Measurements from ENCODE around the gene DOCK2.

Gene DOCK2

GRCh38 chr5:169886677-169887076 lies 249.6 kb downstream of the DOCK2 start:
- TF ChIP-seq EZH2phosphoT487 (conservative IDR thresholded peaks at IDR 0.05; ENCODE audit: low read length), result no peak
- TF ChIP-seq, protein P1, sequence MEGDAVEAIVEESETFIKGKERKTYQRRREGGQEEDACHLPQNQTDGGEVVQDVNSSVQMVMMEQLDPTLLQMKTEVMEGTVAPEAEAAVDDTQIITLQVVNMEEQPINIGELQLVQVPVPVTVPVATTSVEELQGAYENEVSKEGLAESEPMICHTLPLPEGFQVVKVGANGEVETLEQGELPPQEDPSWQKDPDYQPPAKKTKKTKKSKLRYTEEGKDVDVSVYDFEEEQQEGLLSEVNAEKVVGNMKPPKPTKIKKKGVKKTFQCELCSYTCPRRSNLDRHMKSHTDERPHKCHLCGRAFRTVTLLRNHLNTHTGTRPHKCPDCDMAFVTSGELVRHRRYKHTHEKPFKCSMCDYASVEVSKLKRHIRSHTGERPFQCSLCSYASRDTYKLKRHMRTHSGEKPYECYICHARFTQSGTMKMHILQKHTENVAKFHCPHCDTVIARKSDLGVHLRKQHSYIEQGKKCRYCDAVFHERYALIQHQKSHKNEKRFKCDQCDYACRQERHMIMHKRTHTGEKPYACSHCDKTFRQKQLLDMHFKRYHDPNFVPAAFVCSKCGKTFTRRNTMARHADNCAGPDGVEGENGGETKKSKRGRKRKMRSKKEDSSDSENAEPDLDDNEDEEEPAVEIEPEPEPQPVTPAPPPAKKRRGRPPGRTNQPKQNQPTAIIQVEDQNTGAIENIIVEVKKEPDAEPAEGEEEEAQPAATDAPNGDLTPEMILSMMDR (IDR thresholded peaks at IDR 0.05; ENCODE audit: insufficient read depth, low read length, poor library complexity, severe bottlenecking), result no peak
- Histone ChIP-seq H3K9ac (ENCODE audit: low read length) (no peak overlapping the region), H3K27me3 (ENCODE audit: low read length) (no peaks in the 10 kb centered on the region), H3K4me3 (ENCODE audit: insufficient read depth, low read length, poor library complexity, severe bottlenecking) (no peak overlapping the region), H3K79me2 (ENCODE audit: insufficient read depth, low read length) (no peaks in the 10 kb centered on the region), H4K20me1 (ENCODE audit: low read depth, low read length) (no peaks in the 10 kb centered on the region), H3K9me2 (replicated peaks; ENCODE audit: insufficient read depth, low read length) (no peaks in the 10 kb centered on the region), H3K4me2 (ENCODE audit: low read depth, low read length, poor library complexity, severe bottlenecking) (no peak overlapping the region), H3K9me3 (ENCODE audit: insufficient read depth, low read length) (no peaks in the 10 kb centered on the region), H3K36me3 (ENCODE audit: low read length) (no peaks in the 10 kb centered on the region), H3K27ac (ENCODE audit: low read depth, low read length) (no peak overlapping the region), H2AFZ (ENCODE audit: low read depth, low read length, severe bottlenecking) (no peak overlapping the region), H3F3A (ENCODE audit: insufficient read depth) (no peaks in the 10 kb centered on the region)

DNA sequence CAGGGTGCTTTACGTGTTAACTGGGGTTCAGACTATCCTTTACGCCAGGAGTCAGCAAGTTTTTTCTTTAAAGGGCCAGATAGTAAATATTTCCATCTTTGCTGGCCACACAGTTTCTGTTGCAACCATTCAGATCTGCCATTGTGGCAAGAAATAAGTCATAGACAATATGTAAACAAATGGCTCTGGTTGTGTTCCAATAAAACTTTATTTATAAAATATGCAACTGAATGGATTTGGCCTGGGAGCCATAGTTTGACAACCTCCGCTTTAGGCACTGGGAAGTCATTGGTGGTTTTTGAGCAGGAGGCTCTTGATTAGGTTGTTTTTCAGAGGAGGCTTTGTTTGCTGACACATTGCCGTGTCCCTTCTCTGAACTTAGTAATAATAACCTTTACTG lies 252.5 kb downstream of the DOCK2 start:
- Histone ChIP-seq H3K9ac (ENCODE audit: low read length) (no peak overlapping the region), H3F3A (ENCODE audit: insufficient read depth) (no peaks in the 10 kb centered on the region), H3K36me3 (ENCODE audit: low read length) (no peaks in the 10 kb centered on the region), H3K27ac (ENCODE audit: low read depth, low read length) (no peak overlapping the region), H3K9me3 (ENCODE audit: insufficient read depth, low read length) (no peaks in the 10 kb centered on the region), H3K79me2 (ENCODE audit: insufficient read depth, low read length) (no peaks in the 10 kb centered on the region), H3K27me3 (ENCODE audit: low read length) (no peaks in the 10 kb centered on the region), H2AFZ (ENCODE audit: low read depth, low read length, severe bottlenecking) (no peak overlapping the region), H4K20me1 (ENCODE audit: low read depth, low read length) (no peaks in the 10 kb centered on the region), H3K9me2 (replicated peaks; ENCODE audit: insufficient read depth, low read length) (no peaks in the 10 kb centered on the region), H3K4me3 (ENCODE audit: insufficient read depth, low read length, poor library complexity, severe bottlenecking) (no peak overlapping the region), H3K4me2 (ENCODE audit: low read depth, low read length, poor library complexity, severe bottlenecking) (no peak overlapping the region)
- TF ChIP-seq EZH2phosphoT487 (conservative IDR thresholded peaks at IDR 0.05; ENCODE audit: low read length), result no peak
- TF ChIP-seq, protein P1 (IDR thresholded peaks at IDR 0.05; ENCODE audit: insufficient read depth, low read length, poor library complexity, severe bottlenecking), result no peak

DNA sequence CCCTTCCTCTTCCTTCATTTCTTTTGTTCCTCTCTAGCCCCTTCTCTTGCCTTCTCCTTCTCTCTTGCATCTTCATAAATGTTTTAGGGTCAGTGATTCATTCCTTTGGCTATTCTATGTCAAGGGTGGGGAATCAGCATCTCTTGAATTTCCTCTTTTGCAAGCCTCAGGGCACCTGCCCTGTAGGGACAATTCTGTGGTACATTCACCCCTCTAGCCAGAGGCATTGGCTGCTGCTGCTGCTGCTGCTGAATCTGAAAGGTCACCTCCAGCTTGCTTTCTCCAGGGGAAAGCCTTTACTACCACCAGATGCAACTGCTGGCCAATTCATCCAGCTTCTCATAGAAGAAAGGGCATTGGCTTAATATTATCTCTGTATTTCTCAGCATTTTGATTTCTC lies 255.9 kb downstream of the DOCK2 start:
- Histone ChIP-seq H3K36me3 (ENCODE audit: low read length) (no peaks in the 10 kb centered on the region), H3K9ac (ENCODE audit: low read length) (no peak overlapping the region), H2AFZ (ENCODE audit: low read depth, low read length, severe bottlenecking) (no peak overlapping the region), H3K27ac (ENCODE audit: low read depth, low read length) (no peak overlapping the region), H4K20me1 (ENCODE audit: low read depth, low read length) (no peaks in the 10 kb centered on the region), H3K4me2 (ENCODE audit: low read depth, low read length, poor library complexity, severe bottlenecking) (no peak overlapping the region), H3K9me2 (replicated peaks; ENCODE audit: insufficient read depth, low read length) (no peaks in the 10 kb centered on the region), H3F3A (ENCODE audit: insufficient read depth) (no peaks in the 10 kb centered on the region), H3K9me3 (ENCODE audit: insufficient read depth, low read length) (no peaks in the 10 kb centered on the region), H3K27me3 (ENCODE audit: low read length) (no peaks in the 10 kb centered on the region), H3K79me2 (ENCODE audit: insufficient read depth, low read length) (no peaks in the 10 kb centered on the region), H3K4me3 (ENCODE audit: insufficient read depth, low read length, poor library complexity, severe bottlenecking) (no peak overlapping the region)
- TF ChIP-seq, protein P1 (IDR thresholded peaks at IDR 0.05; ENCODE audit: insufficient read depth, low read length, poor library complexity, severe bottlenecking), result no peak
- TF ChIP-seq EZH2phosphoT487 (conservative IDR thresholded peaks at IDR 0.05; ENCODE audit: low read length), result no peak
